HG02840 (cell line): ENCODE results near the gene UBE3C.

Source experiments
- ATAC-seq: cut with Tn5 transposase; IDR thresholded peaks from one replicate; pipeline ENCODE4 v1.9.1; 2021; ENCODE audit warnings: mild to moderate bottlenecking, moderate library complexity, moderate number of reproducible peaks; ENCODE audit not compliant: unreplicated experiment, low FRiP score

Gene UBE3C

DNA sequence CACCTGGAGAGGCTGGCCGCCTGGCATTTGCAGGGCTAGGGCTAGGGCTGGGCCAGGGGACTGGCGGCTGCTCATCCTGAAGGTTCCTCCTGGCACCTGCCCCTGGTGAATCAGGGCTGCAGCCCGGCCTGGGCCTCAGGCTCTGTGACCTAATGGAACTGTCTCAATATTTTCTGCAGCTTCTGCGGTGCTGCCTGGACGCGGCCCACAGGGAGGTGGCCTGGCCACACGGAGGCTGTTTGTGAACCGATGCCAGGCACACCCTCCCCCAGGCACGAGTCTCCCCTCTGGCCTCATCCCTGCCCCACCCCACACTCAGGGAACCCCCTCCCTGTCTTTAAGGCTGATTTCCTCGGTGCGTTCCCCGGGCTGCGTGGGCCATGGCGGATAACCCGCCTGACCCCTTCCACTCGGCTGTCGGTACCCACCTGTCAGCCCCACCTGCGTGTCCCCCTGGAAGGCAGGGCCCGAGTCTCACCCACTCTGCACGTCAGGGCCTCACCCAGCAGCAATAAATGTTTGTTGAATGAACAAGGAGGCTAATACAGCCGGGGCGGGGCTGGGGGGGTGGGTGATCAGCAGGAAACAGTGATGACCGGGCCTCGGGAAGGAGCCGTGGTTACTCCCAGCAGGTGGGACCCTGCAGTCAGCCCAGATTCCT lies 143.5 kb downstream of the UBE3C start:
- no peak for ATAC-seq

DNA sequence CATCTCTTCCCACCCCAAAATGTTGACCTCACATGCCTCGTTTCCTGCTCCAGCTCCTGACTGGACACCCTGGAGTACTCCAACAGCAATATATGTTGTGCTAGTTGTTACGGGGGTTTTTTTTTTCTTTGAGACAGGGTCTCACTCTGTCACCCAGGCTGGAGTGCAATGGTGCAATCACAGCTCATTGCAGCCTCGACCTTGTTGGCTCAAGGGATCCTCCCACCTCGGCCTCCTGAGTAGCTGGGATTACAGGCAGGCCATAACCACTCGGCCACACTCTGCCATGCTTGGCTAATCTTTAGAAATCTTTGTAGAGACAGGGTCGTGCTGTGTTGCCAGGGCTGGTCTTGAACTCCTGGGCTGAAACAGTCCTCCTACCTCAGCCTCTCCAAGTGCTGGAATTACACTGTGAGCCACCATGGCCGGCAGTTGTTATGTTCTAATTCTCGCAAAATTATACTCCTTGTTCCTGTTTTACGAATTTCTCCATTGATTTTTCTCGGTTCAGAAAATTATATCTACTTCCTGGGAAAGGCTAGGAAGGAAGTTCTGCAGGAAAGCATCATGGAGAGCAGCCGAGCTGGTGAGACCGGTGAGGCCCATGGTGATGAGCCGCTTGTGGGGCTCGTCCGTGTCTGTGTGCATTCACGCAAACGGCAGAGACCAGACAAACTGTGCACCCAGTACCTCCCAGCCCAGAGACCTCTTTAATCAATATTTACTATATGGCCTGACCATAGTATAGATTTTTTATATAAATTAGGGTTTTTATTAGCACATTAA lies 145.7 kb downstream of the UBE3C start:
- no peak for ATAC-seq

DNA sequence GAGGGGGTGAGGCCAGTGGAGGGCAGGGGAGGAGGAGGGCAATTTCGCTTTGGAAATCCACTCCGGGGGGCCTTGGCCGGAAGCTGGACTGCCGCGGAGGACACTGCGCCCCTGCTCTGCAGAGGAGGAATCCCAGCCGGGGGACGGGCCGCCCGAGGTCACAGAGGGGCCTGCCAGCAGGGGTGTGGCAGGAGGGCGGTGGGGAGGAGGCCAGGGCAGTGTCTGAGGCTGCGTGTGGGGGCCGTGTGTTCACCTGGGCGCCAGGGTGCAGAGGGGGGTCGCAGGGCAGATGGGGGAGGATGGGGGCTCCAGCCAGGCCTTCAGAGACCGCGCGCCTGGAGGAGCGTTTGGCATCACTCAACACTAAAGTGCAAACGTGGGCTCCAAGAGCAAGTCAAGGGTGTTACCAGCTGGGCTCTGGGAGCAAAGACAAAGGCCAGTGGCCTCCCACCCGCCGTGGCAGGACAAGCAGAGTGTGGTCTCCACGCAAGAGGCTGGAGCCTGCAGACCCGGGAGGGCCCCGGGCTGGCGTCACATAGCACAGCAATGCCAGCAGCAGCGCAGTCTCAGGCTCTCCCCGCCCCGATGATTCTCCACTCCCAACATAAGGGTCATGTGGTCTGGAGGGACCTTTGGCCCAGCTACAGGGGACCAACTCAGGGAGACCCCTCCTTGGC lies 152.8 kb downstream of the UBE3C start:
- ATAC-seq, result no peak

DNA sequence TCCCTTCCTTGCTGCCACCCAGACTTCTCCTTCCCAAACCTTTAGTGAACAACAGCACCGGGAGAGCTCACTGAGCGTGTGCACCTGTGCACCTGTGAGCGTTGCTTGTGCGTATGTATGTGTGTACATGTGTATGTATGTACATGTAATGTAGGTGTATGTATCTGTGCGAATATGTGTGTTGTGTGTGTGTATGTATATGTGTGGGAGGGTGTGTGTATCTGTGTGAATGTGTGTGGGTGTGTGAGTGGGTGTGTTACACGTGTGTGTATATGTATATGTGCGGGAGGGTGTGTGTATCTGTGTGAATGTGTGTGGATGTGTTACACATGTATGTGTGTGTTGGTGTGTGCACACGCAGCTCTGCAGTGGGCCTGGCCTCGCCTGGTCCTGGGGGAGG lies 153.5 kb downstream of the UBE3C start:
- ATAC-seq, result no peak

DNA sequence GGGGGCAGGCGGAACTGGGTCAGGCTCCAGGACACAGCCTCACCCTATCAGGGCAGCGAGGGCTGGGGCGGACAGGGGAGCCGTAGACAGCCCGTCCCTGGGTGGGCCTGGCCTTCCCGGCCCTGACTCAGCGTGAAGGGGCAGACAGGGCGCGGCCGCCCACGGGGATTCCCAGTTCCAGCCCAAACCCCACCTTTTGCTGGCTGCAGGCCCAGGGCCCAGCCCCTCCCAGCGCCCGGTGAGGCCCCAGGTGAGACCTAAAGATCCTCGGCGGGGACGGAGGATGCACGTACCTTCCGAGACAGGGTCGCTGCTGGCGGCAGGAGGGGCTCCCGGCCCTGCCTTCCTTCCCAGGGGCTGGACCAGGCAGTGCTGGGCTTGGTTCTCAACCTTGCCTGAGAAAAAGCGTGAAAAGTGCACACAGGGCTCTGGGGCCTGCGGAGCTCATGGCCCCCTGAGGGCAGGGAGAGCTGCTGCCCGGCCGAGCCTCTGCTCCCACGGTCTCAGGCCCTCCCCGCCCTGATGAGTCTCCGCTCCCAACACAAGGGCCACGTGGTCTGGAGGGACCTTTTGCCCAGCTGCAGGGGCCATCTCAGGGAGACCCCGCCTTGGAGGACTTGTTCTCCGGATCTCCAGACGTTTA lies 154.2 kb downstream of the UBE3C start:
- no peak for ATAC-seq

DNA sequence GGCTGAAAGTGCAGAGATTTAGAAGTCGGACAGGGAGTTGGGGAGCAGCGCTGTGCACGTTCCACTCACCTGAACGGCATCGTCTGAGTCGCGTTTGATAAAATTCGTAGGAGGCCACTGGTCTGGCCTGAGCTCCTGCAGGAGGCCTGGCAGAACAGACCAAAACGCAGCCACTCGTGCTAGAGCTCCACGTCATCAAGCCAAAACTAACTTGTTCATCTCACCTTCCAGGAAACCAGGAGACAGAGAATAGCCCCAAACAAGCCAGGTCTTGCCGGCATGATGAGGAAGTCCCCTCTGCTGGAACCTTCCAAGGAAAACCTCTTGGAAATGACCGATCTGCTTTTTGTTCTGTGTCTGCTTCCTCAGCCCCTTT lies 154.7 kb downstream of the UBE3C start:
- no peak for ATAC-seq

DNA sequence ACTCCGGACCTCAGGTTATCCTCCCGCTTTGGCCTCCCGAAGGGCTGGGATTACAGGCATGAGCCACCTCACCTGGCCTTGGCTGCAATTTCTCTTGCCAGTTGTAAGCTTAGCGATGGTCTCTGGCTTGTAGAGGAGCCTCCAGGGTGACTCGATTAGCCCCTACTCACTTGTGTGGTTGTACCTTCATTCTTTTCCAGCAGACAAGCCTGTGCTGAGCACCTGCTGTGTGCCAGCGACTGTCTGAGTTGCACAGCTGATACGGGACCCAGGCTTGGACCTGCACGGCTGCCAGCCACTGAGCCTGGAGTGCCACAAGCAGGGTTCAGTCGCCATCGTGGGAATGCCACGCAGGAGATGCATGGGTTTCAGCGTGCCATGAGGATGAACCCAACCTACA lies 156.0 kb downstream of the UBE3C start:
- ATAC-seq, result no peak

DNA sequence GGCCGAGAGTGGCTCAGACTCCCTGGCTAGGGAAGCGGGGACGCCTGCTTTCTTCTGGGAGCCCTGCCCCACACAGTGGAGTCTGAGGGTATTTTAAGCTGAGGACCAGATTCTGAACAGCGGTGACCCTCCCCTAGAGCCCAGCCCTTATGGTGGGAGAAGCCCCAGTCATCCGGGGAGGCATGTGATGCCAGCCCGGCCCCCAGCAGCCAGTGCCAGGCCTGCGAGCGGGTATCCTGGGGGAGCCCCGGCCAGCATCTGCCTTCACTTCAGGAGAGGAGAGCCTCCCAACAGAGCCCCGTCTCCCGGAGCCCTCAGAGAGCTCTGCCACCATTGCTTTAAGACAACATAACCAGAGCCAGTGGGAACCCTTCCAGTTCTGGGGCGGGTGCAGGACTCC lies 156.6 kb downstream of the UBE3C start:
- no peak for ATAC-seq

DNA sequence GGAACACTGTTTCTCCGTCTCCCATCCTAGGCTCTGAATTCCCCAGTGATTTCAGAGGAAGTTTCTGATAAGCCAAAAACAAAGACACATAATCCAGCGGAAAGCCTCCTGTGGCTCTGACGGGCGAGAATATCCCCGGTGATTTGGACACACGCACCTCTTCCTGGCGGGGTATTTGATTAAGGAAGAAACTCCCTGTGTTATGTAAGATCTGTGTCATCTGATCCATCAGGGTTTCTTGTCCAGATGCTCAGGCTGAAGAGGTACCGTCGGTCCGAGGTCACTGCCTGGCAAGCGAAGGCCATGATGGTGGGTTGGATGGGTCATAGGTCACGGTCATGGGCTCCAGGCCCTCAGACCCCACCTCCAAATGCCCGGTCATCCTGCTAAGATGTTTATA lies 158.5 kb downstream of the UBE3C start:
- ATAC-seq, result no peak

DNA sequence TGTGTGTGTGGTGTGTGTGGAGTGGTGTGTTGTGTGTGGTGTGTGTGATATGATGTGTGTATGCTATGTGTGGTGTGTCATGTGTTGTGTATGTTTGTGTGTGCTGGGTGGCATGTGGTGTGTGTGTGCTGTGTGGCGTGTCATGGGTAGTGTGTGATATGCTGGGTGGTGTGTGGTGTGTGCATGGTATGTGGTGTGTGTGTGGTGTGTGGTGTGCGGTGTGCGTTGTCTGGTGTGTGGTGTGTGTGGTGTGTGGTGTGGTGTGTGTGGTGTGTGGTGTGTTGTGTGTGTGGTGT lies 160.5 kb downstream of the UBE3C start:
- ATAC-seq, result no peak

DNA sequence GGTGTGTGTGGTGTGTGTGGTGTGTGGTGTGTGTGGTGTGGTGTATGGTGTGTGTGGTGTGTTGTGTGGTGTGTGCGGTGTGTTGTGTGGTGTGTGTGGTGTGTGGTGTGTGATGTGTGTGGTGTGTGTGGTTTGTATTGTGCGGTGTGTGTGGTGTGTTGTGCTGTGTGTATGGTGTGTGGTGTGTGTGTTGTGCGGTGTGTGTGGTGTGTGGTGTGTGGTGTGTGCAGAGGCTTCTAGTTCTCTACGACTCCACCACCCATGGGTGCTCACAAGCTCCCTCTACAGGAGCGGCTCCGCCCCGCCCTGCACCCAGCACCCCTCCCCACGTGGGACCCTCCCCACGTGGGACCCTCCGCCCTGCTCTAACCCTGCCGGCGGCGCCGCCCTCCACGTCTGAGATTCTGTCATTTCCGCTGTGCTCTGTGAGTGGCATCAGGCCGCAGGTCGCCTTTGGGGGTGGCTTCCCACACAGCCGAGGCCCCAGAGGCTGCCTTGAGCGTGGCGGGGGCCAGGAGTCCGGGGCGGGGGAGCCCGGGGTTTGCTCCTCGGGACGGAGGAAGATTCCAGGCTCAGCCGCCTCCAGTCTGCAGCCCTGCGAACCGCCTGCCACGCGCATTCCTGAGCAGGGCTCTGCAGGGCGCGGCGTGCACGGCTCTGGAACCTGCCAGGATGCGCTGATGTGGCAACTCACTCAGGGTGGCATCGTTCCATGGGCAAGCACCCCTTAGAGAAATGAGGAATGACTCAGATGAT lies 161.1 kb downstream of the UBE3C start:
- no peak for ATAC-seq

DNA sequence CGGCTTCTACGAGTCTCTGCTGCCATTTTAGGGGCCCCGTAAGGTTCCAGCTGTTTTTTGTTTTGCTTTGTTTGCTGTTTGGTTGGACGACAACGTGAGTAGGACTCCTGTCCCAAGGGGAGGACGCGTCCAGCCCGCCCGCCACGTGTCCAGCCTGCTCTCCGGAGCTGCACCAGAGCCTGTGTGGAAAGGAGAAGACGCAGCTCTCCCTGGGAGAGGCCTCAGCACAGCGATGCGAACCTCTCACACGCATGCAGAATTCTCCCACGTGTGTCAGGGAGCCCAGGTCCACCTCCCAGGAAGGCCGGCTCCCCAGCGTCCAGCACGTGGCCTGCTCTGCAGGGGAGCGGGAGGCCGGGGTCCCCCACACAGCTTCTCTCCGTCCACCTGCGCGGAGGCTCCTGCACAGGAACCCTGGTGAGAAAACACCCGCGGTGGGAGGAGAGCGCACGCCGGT lies 161.7 kb downstream of the UBE3C start:
- no peak for ATAC-seq

DNA sequence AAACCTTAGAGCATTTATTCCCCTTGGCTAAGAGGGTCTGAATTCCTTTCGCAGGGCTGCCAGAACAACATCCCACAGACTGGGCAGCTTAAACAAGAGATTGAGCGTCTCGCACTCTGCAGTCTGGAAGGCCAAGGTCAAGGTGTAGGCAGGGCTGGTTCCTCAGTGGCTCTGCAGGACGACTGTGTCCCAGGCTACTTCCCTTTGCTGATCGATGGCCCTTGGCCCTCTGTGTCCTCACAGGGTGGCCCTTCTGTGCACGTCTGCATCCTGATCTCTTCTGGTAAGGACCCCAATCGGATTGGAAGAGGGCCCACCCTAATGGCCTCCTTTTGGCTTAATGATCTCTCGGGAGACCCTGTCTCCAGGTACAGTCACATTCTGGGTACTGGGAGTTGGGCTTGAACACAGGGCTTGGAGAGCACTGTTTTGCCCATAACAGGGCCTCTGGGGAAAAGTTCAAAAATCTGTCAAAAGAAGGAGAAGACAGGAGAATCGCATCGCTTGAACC lies 162.9 kb downstream of the UBE3C start:
- no peak for ATAC-seq

DNA sequence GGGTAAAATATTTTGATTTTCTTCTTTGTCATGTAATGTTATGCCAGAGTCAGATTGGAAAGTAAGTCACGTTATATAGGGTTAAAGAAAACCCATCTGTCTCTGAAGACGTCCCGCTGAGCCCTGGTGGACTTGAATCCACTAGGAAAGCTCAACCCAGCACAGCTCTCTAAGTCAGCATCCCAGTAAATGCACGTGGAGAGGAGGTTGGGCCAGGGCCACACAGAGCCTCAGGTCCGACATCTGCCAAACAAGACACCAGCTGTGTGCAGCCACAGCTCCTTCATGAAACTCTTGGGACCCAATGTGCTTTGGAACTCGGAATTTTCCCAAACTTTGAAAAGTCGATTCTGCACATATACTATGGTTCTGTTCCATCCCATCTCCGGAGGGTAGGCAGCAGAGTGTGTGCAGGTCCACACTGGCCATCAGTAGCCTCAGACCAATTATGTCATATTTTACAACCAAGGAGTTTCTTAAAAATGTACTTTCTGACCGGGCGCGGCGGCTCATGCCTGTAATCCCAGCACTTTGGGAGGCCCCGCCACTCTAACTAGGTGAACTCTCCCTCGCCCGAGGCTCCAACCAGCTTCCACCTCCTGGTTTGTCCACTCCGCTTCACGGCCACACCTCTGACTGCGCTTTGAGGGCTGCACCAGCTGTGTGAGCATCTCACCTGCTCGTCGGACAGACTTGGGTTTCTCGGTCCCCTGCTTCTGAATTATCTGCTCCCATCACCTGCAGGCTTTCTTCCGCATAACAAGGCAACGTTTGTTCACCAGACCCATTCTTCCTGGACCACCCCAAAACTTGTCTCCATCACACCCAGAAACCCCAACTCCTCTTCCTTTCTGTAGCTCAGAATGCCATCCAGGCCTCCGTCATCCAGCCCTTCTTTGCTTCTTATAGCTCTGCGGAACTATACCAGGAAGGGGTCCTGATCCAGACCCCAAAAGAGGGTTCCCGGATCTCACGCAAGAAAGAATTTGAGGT lies 168.4 kb downstream of the UBE3C start:
- ATAC-seq, result no peak

DNA sequence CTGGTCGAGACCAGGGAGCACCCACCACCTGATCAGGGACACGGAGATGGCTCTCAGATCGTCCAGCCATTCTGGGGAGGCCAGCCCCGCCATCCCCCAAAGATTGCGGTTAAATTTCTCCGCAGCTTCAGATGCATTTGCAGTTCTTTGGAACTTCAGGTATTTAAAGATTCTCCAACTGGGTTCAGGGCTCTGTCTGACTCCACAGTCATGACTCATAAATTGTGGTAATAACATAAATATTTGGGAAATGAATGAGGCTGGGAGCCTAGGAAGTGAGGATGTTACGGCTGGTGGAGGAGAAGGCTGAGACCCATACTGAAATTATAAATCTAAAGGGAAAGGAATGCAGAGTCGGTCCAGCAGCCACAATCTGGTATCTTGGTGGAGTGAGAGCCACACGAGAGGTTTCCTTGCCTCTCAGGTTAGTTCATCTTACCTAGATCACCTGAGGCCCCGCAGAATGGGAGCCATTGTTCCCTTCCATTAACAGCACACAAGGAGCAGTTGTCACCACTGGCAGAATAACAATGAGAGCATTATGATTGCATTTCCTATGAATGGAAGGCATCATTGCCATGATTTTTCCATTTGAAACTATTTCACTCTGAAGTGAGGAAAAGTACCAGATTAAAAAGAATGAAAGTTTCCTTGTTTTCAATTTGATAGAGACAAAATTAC lies 171.4 kb downstream of the UBE3C start:
- no peak for ATAC-seq

DNA sequence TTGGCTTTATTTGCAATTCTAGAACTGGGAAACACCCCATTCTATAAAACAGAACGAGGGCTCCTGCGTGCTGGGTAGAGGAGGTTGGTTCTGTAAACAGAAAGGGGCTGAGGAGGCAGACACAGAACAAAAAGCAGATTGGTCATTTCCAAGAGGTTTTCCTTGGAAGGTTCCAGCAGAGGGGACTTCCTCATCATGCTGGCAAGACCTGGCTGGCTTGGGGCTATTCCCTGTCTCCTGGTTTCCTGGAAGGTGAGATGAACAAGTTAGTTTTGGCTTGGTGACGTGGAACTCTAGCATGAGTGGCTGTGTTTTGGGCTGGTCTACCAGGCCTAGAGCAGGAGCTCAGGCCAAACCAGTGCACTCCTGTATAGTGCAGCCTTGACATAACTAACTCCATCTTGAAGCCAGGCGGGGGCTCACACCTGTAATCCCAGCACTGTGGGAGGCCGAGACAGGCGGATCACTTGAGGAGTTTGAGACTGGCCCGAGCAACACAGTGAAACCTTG lies 172.0 kb downstream of the UBE3C start:
- no peak for ATAC-seq

DNA sequence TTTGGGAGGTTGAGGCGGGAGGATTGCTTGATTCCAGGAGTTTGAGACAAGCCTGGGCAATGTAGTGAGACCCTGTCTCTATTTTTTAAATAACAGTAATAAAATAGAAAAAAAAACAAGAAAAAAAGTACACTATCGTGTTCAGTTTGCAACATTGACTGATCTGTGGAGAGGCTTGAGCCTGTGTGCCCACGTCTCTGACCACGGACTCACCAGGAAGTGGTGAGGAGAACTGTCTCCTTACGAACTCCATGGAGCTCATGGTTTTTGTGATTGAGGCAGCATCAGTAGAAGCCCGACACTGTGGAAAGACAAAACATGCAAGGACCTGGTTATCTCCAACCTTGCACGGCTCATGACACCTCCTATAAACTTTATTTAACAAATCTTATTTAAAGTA lies 174.2 kb downstream of the UBE3C start:
- ATAC-seq, result no peak

DNA sequence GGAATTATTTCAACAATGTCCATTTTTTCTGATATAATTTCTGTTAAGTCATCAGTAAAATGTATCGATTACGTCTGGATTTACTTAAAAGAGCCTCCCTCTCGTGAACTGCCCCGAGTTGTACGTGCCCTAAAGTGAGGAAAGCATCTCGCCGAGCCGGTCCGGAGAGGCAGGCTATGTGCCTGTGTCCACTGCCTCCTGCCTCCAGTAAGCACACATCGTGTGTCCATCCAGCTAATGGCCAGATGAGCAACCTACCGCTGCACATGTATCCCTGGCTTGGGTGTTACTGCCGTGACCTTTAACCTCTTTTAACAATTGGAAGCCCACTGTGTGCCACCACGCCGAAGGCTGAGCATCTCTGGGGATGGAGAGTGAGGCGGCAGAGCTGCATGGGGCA lies 174.9 kb downstream of the UBE3C start:
- no peak for ATAC-seq
